ENCODE data around the gene RIBC1. TPM values are rescaled to one million over a fixed set of nuclear protein-coding genes. Genes with fewer than 3 reads are reported as not detected.

The RIBC1 gene
- total and polyA plus RNA-seq, 9 of the 15 experiments (the other 6 are each of a cell fraction or from before 2014, with no cell fraction given) = 0.07 to 0.51 (median 0.44) TPM

DNA sequence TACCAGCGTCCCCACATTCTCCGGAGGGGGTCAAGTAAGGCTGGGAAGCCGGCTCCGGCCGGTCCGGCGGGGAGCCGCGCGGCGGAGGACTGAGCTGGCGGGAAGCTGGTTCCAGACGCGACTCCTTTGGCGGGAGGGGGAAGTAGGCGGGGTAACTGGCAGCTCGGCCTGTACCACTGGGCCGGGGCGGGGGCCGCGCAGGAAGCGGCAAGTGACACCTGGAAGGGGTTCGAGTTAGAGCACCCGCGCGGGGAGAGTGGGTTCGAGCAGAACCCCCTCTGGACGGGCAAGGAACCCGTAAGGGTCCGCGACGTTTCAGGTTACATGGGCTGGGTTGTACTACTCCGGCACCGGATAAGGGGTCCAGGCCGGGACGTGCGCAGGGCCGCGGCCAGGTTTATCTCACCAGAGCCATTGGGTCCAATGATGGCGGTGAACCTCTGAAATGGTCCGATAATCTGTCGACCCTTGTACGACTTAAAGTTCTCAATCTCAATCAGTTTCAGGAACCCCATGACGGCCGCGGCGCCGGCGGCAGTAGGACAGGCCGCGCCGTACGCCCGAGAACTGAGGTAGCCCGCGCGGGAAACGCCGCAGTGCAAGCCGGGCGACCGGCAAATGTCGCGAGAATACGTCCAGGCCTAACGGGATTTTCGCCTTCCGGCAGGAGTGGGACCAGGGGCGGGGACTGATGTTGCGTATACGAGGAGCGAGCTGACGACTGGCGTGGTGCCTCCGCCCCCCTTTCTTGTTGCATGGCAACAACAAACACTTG, 400 bp upstream of the RIBC1 start, which contains the start of gene SMC1A (continued):
- TF ChIP-seq, protein P1, sequence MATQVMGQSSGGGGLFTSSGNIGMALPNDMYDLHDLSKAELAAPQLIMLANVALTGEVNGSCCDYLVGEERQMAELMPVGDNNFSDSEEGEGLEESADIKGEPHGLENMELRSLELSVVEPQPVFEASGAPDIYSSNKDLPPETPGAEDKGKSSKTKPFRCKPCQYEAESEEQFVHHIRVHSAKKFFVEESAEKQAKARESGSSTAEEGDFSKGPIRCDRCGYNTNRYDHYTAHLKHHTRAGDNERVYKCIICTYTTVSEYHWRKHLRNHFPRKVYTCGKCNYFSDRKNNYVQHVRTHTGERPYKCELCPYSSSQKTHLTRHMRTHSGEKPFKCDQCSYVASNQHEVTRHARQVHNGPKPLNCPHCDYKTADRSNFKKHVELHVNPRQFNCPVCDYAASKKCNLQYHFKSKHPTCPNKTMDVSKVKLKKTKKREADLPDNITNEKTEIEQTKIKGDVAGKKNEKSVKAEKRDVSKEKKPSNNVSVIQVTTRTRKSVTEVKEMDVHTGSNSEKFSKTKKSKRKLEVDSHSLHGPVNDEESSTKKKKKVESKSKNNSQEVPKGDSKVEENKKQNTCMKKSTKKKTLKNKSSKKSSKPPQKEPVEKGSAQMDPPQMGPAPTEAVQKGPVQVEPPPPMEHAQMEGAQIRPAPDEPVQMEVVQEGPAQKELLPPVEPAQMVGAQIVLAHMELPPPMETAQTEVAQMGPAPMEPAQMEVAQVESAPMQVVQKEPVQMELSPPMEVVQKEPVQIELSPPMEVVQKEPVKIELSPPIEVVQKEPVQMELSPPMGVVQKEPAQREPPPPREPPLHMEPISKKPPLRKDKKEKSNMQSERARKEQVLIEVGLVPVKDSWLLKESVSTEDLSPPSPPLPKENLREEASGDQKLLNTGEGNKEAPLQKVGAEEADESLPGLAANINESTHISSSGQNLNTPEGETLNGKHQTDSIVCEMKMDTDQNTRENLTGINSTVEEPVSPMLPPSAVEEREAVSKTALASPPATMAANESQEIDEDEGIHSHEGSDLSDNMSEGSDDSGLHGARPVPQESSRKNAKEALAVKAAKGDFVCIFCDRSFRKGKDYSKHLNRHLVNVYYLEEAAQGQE (IDR thresholded peaks at IDR 0.05; ENCODE audit: borderline replicate concordance) = peak; percentile 95
- TF ChIP-seq, protein P1 (CRISPR knock-in tag; IDR thresholded peaks at IDR 0.05; ENCODE audit: low read depth) = no peak
- TF ChIP-seq, protein P2, sequence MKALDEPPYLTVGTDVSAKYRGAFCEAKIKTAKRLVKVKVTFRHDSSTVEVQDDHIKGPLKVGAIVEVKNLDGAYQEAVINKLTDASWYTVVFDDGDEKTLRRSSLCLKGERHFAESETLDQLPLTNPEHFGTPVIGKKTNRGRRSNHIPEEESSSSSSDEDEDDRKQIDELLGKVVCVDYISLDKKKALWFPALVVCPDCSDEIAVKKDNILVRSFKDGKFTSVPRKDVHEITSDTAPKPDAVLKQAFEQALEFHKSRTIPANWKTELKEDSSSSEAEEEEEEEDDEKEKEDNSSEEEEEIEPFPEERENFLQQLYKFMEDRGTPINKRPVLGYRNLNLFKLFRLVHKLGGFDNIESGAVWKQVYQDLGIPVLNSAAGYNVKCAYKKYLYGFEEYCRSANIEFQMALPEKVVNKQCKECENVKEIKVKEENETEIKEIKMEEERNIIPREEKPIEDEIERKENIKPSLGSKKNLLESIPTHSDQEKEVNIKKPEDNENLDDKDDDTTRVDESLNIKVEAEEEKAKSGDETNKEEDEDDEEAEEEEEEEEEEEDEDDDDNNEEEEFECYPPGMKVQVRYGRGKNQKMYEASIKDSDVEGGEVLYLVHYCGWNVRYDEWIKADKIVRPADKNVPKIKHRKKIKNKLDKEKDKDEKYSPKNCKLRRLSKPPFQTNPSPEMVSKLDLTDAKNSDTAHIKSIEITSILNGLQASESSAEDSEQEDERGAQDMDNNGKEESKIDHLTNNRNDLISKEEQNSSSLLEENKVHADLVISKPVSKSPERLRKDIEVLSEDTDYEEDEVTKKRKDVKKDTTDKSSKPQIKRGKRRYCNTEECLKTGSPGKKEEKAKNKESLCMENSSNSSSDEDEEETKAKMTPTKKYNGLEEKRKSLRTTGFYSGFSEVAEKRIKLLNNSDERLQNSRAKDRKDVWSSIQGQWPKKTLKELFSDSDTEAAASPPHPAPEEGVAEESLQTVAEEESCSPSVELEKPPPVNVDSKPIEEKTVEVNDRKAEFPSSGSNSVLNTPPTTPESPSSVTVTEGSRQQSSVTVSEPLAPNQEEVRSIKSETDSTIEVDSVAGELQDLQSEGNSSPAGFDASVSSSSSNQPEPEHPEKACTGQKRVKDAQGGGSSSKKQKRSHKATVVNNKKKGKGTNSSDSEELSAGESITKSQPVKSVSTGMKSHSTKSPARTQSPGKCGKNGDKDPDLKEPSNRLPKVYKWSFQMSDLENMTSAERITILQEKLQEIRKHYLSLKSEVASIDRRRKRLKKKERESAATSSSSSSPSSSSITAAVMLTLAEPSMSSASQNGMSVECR (CRISPR knock-in tag; IDR thresholded peaks at IDR 0.05) = peak; percentile 62; the same call in 1 of the 2 replicates
- TF ChIP-seq RB1 (IDR thresholded peaks at IDR 0.05; ENCODE audit: low read depth) (peak; percentile 95), EGR1 (conservative IDR thresholded peaks at IDR 0.05) (peak; percentile 5; the same call in 1 of the 2 replicates), ESRRA (IDR thresholded peaks at IDR 0.05; ENCODE audit: borderline replicate concordance, low read depth) (0 out of 2 replicates have a peak, but pooled peaks have one; percentile 14), KHSRP (IDR thresholded peaks at IDR 0.05) (no peak), ZNF445 (CRISPR knock-in tag; IDR thresholded peaks at IDR 0.05; ENCODE audit: low read depth) (no peak), FOXM1 (IDR thresholded peaks at IDR 0.05; ENCODE audit: low read depth) (no peak), FOXM1 (CRISPR knock-in tag; IDR thresholded peaks at IDR 0.05; ENCODE audit: low read depth) (0 out of 2 replicates have a peak, but pooled peaks have one; percentile 46), PURB (CRISPR knock-in tag; IDR thresholded peaks at IDR 0.05; ENCODE audit: low read depth) (no peak), NFE2L1 (tag; IDR thresholded peaks at IDR 0.05; ENCODE audit: borderline replicate concordance, low read depth) (no peak)
- TF ChIP-seq, protein P3, sequence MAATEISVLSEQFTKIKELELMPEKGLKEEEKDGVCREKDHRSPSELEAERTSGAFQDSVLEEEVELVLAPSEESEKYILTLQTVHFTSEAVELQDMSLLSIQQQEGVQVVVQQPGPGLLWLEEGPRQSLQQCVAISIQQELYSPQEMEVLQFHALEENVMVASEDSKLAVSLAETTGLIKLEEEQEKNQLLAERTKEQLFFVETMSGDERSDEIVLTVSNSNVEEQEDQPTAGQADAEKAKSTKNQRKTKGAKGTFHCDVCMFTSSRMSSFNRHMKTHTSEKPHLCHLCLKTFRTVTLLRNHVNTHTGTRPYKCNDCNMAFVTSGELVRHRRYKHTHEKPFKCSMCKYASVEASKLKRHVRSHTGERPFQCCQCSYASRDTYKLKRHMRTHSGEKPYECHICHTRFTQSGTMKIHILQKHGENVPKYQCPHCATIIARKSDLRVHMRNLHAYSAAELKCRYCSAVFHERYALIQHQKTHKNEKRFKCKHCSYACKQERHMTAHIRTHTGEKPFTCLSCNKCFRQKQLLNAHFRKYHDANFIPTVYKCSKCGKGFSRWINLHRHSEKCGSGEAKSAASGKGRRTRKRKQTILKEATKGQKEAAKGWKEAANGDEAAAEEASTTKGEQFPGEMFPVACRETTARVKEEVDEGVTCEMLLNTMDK (IDR thresholded peaks at IDR 0.05; ENCODE audit: borderline replicate concordance, insufficient read depth, low read depth, low read length, poor library complexity, severe bottlenecking) = no peak
